OCI-LY1 (cell line): Measurements from ENCODE around the gene SOSTDC1.
"Not testable (repeated sequence)": the region's sequence is repeated elsewhere in the genome, so short reads cannot be mapped to it uniquely, and the experiment has no call there.

Source experiments
- H2AFZ ChIP-seq: fragments of 200-600 bp; sonication (generic), shearing (Covaris generic); 2 replicates; pipeline ENCODE4 v1.6.0; 2014; ENCODE audit warnings: antibody characterized with exemption, mild to moderate bottlenecking, low read length
- H3F3A ChIP-seq: fragments of 200-600 bp; sonication (generic), shearing (Covaris generic); 2 replicates; pipeline ENCODE4 v1.6.0; 2014; ENCODE audit warnings: mild to moderate bottlenecking, antibody characterized with exemption, low read length, moderate library complexity; ENCODE audit not compliant: insufficient read depth
- H3K27ac ChIP-seq: fragments of 200-600 bp; sonication (generic); 2 replicates; pipeline ENCODE4 v1.5.1; 2014; ENCODE audit warnings: low read length, mixed run types, mild to moderate bottlenecking, low read depth; ENCODE audit not compliant: poor library complexity, severe bottlenecking
- H3K27me3 ChIP-seq: fragments of 200-600 bp; sonication (generic); 2 replicates; pipeline ENCODE4 v1.6.0; 2014; ENCODE audit warnings: antibody characterized with exemption, mild to moderate bottlenecking, low read length, moderate library complexity; ENCODE audit not compliant: insufficient read depth
- H3K36me3 ChIP-seq: fragments of 200-600 bp; sonication (generic); 2 replicates; pipeline ENCODE4 v1.6.1; 2014; ENCODE audit warnings: mild to moderate bottlenecking, antibody characterized with exemption, low read length, moderate library complexity, mixed read lengths; ENCODE audit not compliant: insufficient read depth
- H3K4me1 ChIP-seq: fragments of 200-600 bp; sonication (generic); 2 replicates; pipeline ENCODE4 v1.5.1; 2014; ENCODE audit warnings: mild to moderate bottlenecking, low read length, moderate library complexity; ENCODE audit not compliant: insufficient read depth, severe bottlenecking
- H3K4me2 ChIP-seq: fragments of 200-600 bp; sonication (generic), shearing (Covaris generic); 2 replicates; pipeline ENCODE4 v1.6.1; 2014; ENCODE audit warnings: low read length
- H3K4me3 ChIP-seq: fragments of 200-600 bp; sonication (generic); 2 replicates; pipeline ENCODE4 v1.5.1; 2014; ENCODE audit warnings: low read length, low read depth, mild to moderate bottlenecking, mixed read lengths; ENCODE audit not compliant: poor library complexity, severe bottlenecking
- H3K79me2 ChIP-seq: fragments of 200-600 bp; shearing (Covaris generic); 2 replicates; pipeline ENCODE4 v1.6.1; 2016; ENCODE audit warnings: mixed run types, low read length, mixed read lengths; ENCODE audit not compliant: insufficient read depth
- H3K9ac ChIP-seq: fragments of 200-600 bp; sonication (generic), shearing (Covaris generic); 2 replicates; pipeline ENCODE4 v1.6.1; 2014; ENCODE audit warnings: mild to moderate bottlenecking, low read length, mixed read lengths
- H3K9me2 ChIP-seq: fragments of 200-600 bp; sonication (generic), shearing (Covaris generic); 2 replicates; pipeline ENCODE4 v1.6.1; 2014; ENCODE audit warnings: low read depth, mild to moderate bottlenecking, low read length, mixed read lengths
- H3K9me3 ChIP-seq: fragments of 200-600 bp; shearing (Covaris generic); 2 replicates; pipeline ENCODE4 v1.6.1; 2014; ENCODE audit warnings: low read length, mixed read lengths
- H4K20me1 ChIP-seq: fragments of 200-600 bp; sonication (generic), shearing (Covaris generic); 2 replicates; pipeline ENCODE4 v1.6.0; 2016; ENCODE audit warnings: mild to moderate bottlenecking, low read length; ENCODE audit not compliant: insufficient read depth
- CTCF ChIP-seq: fragments of 200-600 bp; sonication (generic), shearing (Covaris generic); IDR thresholded peaks from 2 replicates; pipeline ENCODE4 v1.5.1; 2017; ENCODE audit warnings: mild to moderate bottlenecking, antibody characterized with exemption, low read length, moderate library complexity, mixed read lengths
- EZH2 ChIP-seq: fragments of 200-600 bp; sonication (generic), shearing (Covaris generic); IDR thresholded peaks from 2 replicates; pipeline ENCODE4 v1.8.0; 2017; ENCODE audit warnings: borderline replicate concordance, mixed run types, mild to moderate bottlenecking, antibody characterized with exemption, low read length, moderate library complexity, mixed read lengths

Gene SOSTDC1

DNA sequence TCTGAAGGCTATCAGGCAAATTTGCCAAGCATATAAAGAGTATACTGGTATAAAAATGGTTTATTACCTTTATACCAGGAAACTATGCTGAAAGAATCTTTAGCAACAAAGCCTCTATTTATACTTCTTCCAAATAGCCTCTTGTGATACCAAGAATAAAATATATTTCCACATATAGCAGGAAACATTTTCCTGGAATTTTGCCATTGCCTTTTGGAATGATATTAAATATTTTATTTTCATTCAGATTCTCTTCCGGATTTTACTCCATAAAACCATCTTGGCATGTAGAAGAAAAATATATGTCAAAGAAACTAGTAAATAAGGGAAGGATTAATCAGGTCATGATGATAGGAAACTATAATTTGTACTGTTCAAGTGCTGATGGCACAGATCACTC, 17.7 kb downstream of the SOSTDC1 start:
- H3K9ac ChIP-seq, result no peak overlapping the region
- H3K9me2 ChIP-seq, result no peaks in the 10 kb centered on the region
- TF ChIP-seq CTCF, result no peak
- no peak for TF ChIP-seq EZH2
- no peaks in the 10 kb centered on the region for H3K36me3 ChIP-seq
- H4K20me1 ChIP-seq, result no peaks in the 10 kb centered on the region
- no peaks in the 10 kb centered on the region for H3F3A ChIP-seq
- H3K27ac ChIP-seq, result no peak overlapping the region
- no peaks in the 10 kb centered on the region for H3K27me3 ChIP-seq
- no peaks in the 10 kb centered on the region for H3K79me2 ChIP-seq
- no peak overlapping the region for H3K4me2 ChIP-seq
- no peaks in the 10 kb centered on the region for H3K4me1 ChIP-seq
- no peak overlapping the region for H3K4me3 ChIP-seq
- H3K9me3 ChIP-seq, result no peaks in the 10 kb centered on the region
- no peak overlapping the region for H2AFZ ChIP-seq

GRCh38 chr7:16446508-16446907, 19.0 kb downstream of the SOSTDC1 start:
- Histone ChIP-seq H3K9ac (no peak overlapping the region), H3F3A (no peaks in the 10 kb centered on the region), H3K79me2 (no peaks in the 10 kb centered on the region), H3K4me1 (no peaks in the 10 kb centered on the region), H3K9me3 (no peaks in the 10 kb centered on the region), H3K27me3 (no peaks in the 10 kb centered on the region), H3K4me3 (no peak overlapping the region), H3K4me2 (no peak overlapping the region), H3K36me3 (no peaks in the 10 kb centered on the region), H3K27ac (no peak overlapping the region), H3K9me2 (no peaks in the 10 kb centered on the region), H2AFZ (no peak overlapping the region), H4K20me1 (no peaks in the 10 kb centered on the region)
- TF ChIP-seq CTCF (no peak), EZH2 (no peak)

DNA sequence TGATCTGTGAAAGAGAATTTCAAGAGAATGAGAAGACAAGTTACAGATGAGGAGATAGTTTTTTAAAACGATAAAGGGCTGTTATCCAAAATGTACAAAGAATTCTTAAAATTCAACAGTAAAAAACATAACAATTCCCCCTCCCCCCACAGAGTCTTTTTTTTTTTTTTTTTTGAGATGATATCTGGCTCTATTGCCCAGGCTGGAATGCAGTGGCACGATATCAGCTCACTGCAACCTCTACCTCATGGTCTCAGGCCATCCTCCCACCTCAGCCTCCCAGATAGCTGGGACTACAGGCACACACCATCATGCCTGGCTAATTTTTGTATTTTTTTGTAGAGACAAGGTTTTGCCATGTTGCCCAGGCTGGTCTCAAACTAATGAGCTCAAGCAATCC, 21.7 kb downstream of the SOSTDC1 start:
- H3F3A ChIP-seq, H3K27ac ChIP-seq, H3K9me3 ChIP-seq, H3K4me2 ChIP-seq, H3K9ac ChIP-seq, H3K4me3 ChIP-seq, H3K4me1 ChIP-seq, H3K36me3 ChIP-seq, H2AFZ ChIP-seq, H3K27me3 ChIP-seq, H3K79me2 ChIP-seq, H4K20me1 ChIP-seq, H3K9me2 ChIP-seq: not testable (repeated sequence)

DNA sequence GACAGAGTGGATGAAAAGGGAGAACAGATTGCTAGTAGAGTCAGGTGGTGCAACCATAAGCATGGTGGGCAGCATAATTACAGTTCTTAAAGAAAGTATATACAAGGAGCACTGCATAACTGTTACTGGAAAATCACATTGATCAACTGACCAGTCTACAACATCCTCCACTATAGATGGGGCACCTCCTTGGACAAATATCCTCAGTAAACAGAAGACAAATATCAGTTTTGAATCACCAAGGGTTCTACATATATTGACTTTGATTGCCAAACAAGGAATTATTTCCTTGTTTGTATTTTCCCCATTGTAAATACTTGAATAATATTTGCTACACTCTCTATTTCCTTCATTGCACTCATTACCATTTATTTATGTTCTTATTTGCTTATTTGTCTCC, 26.6 kb downstream of the SOSTDC1 start:
- TF ChIP-seq EZH2, result no peak
- no peak for TF ChIP-seq CTCF
- no peaks in the 10 kb centered on the region for H3K9me2 ChIP-seq

More for the DNA sequence above, 26.6 kb downstream of the SOSTDC1 start:
- Histone ChIP-seq H3K36me3 (no peaks in the 10 kb centered on the region), H3K27me3 (no peaks in the 10 kb centered on the region), H3K79me2 (no peaks in the 10 kb centered on the region), H3K9ac (no peak overlapping the region), H3K9me3 (no peaks in the 10 kb centered on the region), H3K4me1 (no peaks in the 10 kb centered on the region), H3F3A (no peaks in the 10 kb centered on the region), H3K4me3 (no peak overlapping the region), H4K20me1 (no peaks in the 10 kb centered on the region), H2AFZ (no peak overlapping the region), H3K4me2 (no peak overlapping the region), H3K27ac (no peak overlapping the region)
